Adrenal gland (tissue), 12 donors: ENCODE results near the gene MYO18B. TPM values are rescaled to one million over a fixed set of nuclear protein-coding genes. Genes with fewer than 3 reads are reported as not detected.

Experiments
- DNase-seq, 7 donors: peaks; one replicate each; pipeline ENCODE4 v3.0.0-alpha.2; 2019 to 2020
- H3K27ac ChIP-seq, 5 donors: fragments of 200-600 bp; sonication (generic) in 4 of 5; 1 replicate in 3 of 5; 2 replicates in 2 of 5; pipeline versions ENCODE4 v1.5.1 to v1.8.0; 2016 to 2020; ENCODE audit warnings: mild to moderate bottlenecking in 1 of 5
- H3K27me3 ChIP-seq: fragments of 200-600 bp; 2 replicates; pipeline ENCODE4 v1.8.0; 2021
- H3K36me3 ChIP-seq, 2 donors: fragments of 200-600 bp; replicated peaks in 1 of 2; 1 replicate in 1 of 2; 2 replicates in 1 of 2; pipeline versions ENCODE4 v1.5.1 to v1.8.0; 2018 to 2022
- H3K4me1 ChIP-seq, 2 donors: fragments of 200-600 bp; replicated peaks in 1 of 2; 1 replicate in 1 of 2; 2 replicates in 1 of 2; pipeline versions ENCODE4 v1.5.1 to v1.8.0; 2018 to 2021
- H3K4me3 ChIP-seq, 4 donors: fragments of 200-600 bp; sonication (generic) in 3 of 4; one replicate each; pipeline ENCODE4 v1.5.1; 2016 to 2018
- H3K9me3 ChIP-seq, 3 donors: fragments of 200-600 bp; sonication (generic) in 1 of 3; replicated peaks in 1 of 3; 1 replicate in 2 of 3; 2 replicates in 1 of 3; pipeline versions ENCODE4 v1.5.1 to v1.8.0; 2016 to 2021
- POLR2A ChIP-seq, 2 donors: fragments of 450-650 bp; IDR thresholded peaks; one replicate each; pipeline ENCODE4 v1.6.1; 2017; ENCODE audit warnings: antibody characterized with exemption in 2 of 2, mild to moderate bottlenecking in 2 of 2, moderate library complexity in 1 of 2
- WGBS, 4 donors: extraction: QIAGEN DNeasy Blood & Tissue Kit in 2 of 4; methylation state at CpG; one replicate each; pipeline versions ENCODE4 v1.1.5 to v1.1.7; 2013 to 2017; 5-methylcytosine and 5-hydroxymethylcytosine counted together
- intact Hi-C, 2 donors: fragments of 100-400 bp; cut with DNase I; formaldehyde crosslinking; loops; one replicate each; pipeline versions ENCODE4 v1.14.1 to v1.15.0; 2022 to 2023
- polyA plus RNA-seq, 3 donors: library from polyadenylated mRNA; stranded (reverse); fragments of 200-250 nt in 2 of 3; fragments of 350-450 nt in 1 of 3; fragmentation: Illumina TruSeq in 1 of 3; extraction: RNeasy Lipid Tissue Mini Kit (QIAGEN cat#74804) in 1 of 3; gene quantifications; one replicate each; pipeline ENCODE4 v1.2.3, GENCODE V29; 2013 to 2014
- total RNA-seq, 9 donors: library from RNA; depleted of rRNA in 4 of 9; stranded (reverse); fragments of >200 nt in 4 of 9; fragments of 120-200 nt in 1 of 9; fragmentation: NEBNext Ultra II Directional in 1 of 9; extraction: Animal tissue kit (Norgen Biotek cat#: 25700) in 1 of 9; gene quantifications; one replicate each; pipeline versions ENCODE4 v1.1.0 to v1.2.4, GENCODE V29; 2013 to 2023
- TF ChIP-seq, protein P1 (sequence below), 6 experiments: fragments of 450-650 bp in 4 of 6; fragments of 200-600 bp in 2 of 6; sonication (generic) in 1 of 6; IDR thresholded peaks; 1 replicate in 5 of 6; 2 replicates in 1 of 6; pipeline versions ENCODE4 v1.5.1 to v1.8.0; 2016 to 2021; ENCODE audit warnings: antibody characterized with exemption in 6 of 6, mild to moderate bottlenecking in 2 of 6, moderate library complexity in 1 of 6
- donor health status: healthy with polysubstance abuse.
- donor health status: Bipolar disorder and iron deficiency.
- donor health status: DM: yes; HTN: yes; CAD: no.
- donor health status: DM: no; HTN: no; CAD: no.
- donor health status: DM: no; HTN: no; CAD: no.
- donor health status: DM: yes; HTN: yes; CAD: no.

Gene MYO18B
- total and polyA plus RNA-seq, 12 donors: 0.08 to 1.1 (median 0.18) TPM

- no peaks in the 10 kb centered on the region for H3K9me3 ChIP-seq
- no peak overlapping the region for H3K27ac ChIP-seq
- H3K27me3 ChIP-seq: no peaks in the 10 kb centered on the region
- no peak overlapping the region for H3K4me3 ChIP-seq
- H3K36me3 ChIP-seq: no peaks in the 10 kb centered on the region
- TF ChIP-seq, protein P1, sequence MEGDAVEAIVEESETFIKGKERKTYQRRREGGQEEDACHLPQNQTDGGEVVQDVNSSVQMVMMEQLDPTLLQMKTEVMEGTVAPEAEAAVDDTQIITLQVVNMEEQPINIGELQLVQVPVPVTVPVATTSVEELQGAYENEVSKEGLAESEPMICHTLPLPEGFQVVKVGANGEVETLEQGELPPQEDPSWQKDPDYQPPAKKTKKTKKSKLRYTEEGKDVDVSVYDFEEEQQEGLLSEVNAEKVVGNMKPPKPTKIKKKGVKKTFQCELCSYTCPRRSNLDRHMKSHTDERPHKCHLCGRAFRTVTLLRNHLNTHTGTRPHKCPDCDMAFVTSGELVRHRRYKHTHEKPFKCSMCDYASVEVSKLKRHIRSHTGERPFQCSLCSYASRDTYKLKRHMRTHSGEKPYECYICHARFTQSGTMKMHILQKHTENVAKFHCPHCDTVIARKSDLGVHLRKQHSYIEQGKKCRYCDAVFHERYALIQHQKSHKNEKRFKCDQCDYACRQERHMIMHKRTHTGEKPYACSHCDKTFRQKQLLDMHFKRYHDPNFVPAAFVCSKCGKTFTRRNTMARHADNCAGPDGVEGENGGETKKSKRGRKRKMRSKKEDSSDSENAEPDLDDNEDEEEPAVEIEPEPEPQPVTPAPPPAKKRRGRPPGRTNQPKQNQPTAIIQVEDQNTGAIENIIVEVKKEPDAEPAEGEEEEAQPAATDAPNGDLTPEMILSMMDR (IDR thresholded peaks at IDR 0.05): no peak
- no peak for TF ChIP-seq POLR2A (IDR thresholded peaks at IDR 0.05)
- DNase-seq: no peak
- WGBS, 4 donors: 70 to 79% (median 76%) methylated on average over 2 of the region's 2 CpGs
- intact Hi-C loops: no loop called here
- H3K4me1 ChIP-seq: no peaks in the 10 kb centered on the region
Measured at GRCh38 chr22:25969901-25970300, 227.9 kb downstream of the MYO18B start.

GRCh38 chr22:25970374-25970911 lies 228.5 kb downstream of the MYO18B start:
- Histone ChIP-seq H3K4me1 (no peaks in the 10 kb centered on the region), H3K27ac (no peak overlapping the region), H3K4me3 (no peak overlapping the region), H3K27me3 (no peaks in the 10 kb centered on the region), H3K9me3 (no peaks in the 10 kb centered on the region), H3K36me3 (no peaks in the 10 kb centered on the region)
- 16 to 21% (median 19%) methylated on average over 6 of the region's 6 CpGs for WGBS, 4 donors
- TF ChIP-seq POLR2A (IDR thresholded peaks at IDR 0.05): no peak
- TF ChIP-seq, protein P1 (IDR thresholded peaks at IDR 0.05): no peak
- intact Hi-C loops: no loop called here
- DNase-seq: peak in 2 of 7 donors; percentile 4 to 12

GRCh38 chr22:25970999-25971811 lies 229.2 kb downstream of the MYO18B start:
- no peaks in the 10 kb centered on the region for H3K36me3 ChIP-seq
- no peak for DNase-seq
- H3K27ac ChIP-seq: no peak overlapping the region
- H3K27me3 ChIP-seq: no peaks in the 10 kb centered on the region
- no peaks in the 10 kb centered on the region for H3K9me3 ChIP-seq
- H3K4me3 ChIP-seq: no peak overlapping the region
- 63 to 65% (median 64%) methylated on average over 9 of the region's 9 CpGs for WGBS, 4 donors
- TF ChIP-seq, protein P1 (IDR thresholded peaks at IDR 0.05): no peak
- H3K4me1 ChIP-seq: no peaks in the 10 kb centered on the region
- intact Hi-C loops: no loop called here

- Histone ChIP-seq H3K4me1 (no peaks in the 10 kb centered on the region), H3K4me3 (no peak overlapping the region), H3K27ac (no peak overlapping the region), H3K27me3 (no peaks in the 10 kb centered on the region), H3K36me3 (no peaks in the 10 kb centered on the region), H3K9me3 (no peaks in the 10 kb centered on the region)
- 74 to 77% (median 75%) methylated on average over 8 to 9 of the region's 9 CpGs for WGBS, 4 donors
- TF ChIP-seq, protein P1 (IDR thresholded peaks at IDR 0.05): no peak
- no peak for TF ChIP-seq POLR2A (IDR thresholded peaks at IDR 0.05)
- intact Hi-C loops: no loop called here
- DNase-seq: no peak
Measured at GRCh38 chr22:25972397-25972796, 230.4 kb downstream of the MYO18B start.
